ENCODE data around the gene ARHGEF7. TPM values are rescaled to one million over a fixed set of nuclear protein-coding genes. Genes with fewer than 3 reads are reported as not detected.

ARHGEF7 gene
- total RNA-seq, 3 donors from 2014 or later (not counting 1 experiment from before 2014, with no cell fraction given), result 99.9 to 135 (median 105) TPM

- DNase-seq, result peak; percentile 59 to 72
These were observed 38.8 kb downstream of the ARHGEF7 start for GRCh38 chr13:111153977-111154332.

GRCh38 chr13:111156421-111156820, 41.3 kb downstream of the ARHGEF7 start:
- no peak for DNase-seq
- Mint-ChIP-seq H3K27me3 (ENCODE audit: low read depth in 2 of 2) (peaks cover 0 to under 1% of the 10 kb centered on the region in 2 donors), H3K9me3 (no peaks in the 10 kb centered on the region), H3K4me3 (no peak overlapping the region), H3K27ac (peak overlapping the region in 1 of 2 donors; percentile 62), H3K4me1 (peaks cover 42 to 46% of the 10 kb centered on the region in 2 donors), H3K36me3 (no peaks in the 10 kb centered on the region)
- ATAC-seq, result no peak
- 100% methylated on average over 1 of the region's 1 CpG for WGBS (ENCODE audit: insufficient coverage)
- intact Hi-C loops (cut with micrococcal nuclease), result no loop called here
- H3K9me3 ChIP-seq (ENCODE audit: control insufficient read depth, insufficient read depth, low read length), result no peaks in the 10 kb centered on the region
- no peak for TF ChIP-seq CTCF (IDR thresholded peaks at IDR 0.05)
- no peaks in the 10 kb centered on the region for H3K27me3 ChIP-seq (ENCODE audit: control insufficient read depth, insufficient read depth, low read length)
- no peak overlapping the region for H3K4me3 ChIP-seq (ENCODE audit: low read length)
- H3K4me1 ChIP-seq (ENCODE audit: control insufficient read depth, insufficient read depth, low read length), result peaks cover 15% of the 10 kb centered on the region
- no peak overlapping the region for H3K27ac ChIP-seq (ENCODE audit: low read length)
- peaks cover 3% of the 10 kb centered on the region for H3K36me3 ChIP-seq (ENCODE audit: control insufficient read depth, insufficient read depth, low read length)

More at GRCh38 chr13:111153977-111154332, 38.8 kb downstream of the ARHGEF7 start:
- Histone ChIP-seq H3K4me3 (ENCODE audit: low read length) (peak overlapping the region; percentile 43), H3K27ac (ENCODE audit: low read length) (peak overlapping the region; percentile 71), H3K27me3 (ENCODE audit: control insufficient read depth, insufficient read depth, low read length) (no peaks in the 10 kb centered on the region), H3K9me3 (ENCODE audit: control insufficient read depth, insufficient read depth, low read length) (no peaks in the 10 kb centered on the region), H3K36me3 (ENCODE audit: control insufficient read depth, insufficient read depth, low read length) (no peaks in the 10 kb centered on the region), H3K4me1 (ENCODE audit: control insufficient read depth, insufficient read depth, low read length) (peaks cover 15% of the 10 kb centered on the region)
- peak overlapping the region; percentile 93 for H3K4me3 Mint-ChIP-seq
- TF ChIP-seq CTCF (IDR thresholded peaks at IDR 0.05), result no peak
- H3K27ac Mint-ChIP-seq, result peak overlapping the region; percentile 90 to 92
- H3K27me3 Mint-ChIP-seq (ENCODE audit: low read depth in 2 of 2), result peaks cover 0 to 3% of the 10 kb centered on the region in 2 donors
- ATAC-seq, result peak; percentile 54 to 65 (median 56)
- intact Hi-C loops (cut with micrococcal nuclease), result loop anchor here (1.0 to 2.0 kb wide), 3 partner anchors 23 to 239 kb away; partner anchors contain the start of gene ANKRD10
- WGBS (ENCODE audit: insufficient coverage), result under 1% methylated on average over 31 of the region's 31 CpGs
- H3K9me3 Mint-ChIP-seq, result no peaks in the 10 kb centered on the region
- H3K4me1 Mint-ChIP-seq, result peaks cover 25% of the 10 kb centered on the region in 2 donors
- no peaks in the 10 kb centered on the region for H3K36me3 Mint-ChIP-seq

- Mint-ChIP-seq H3K4me3 (no peak overlapping the region), H3K9me3 (no peaks in the 10 kb centered on the region), H3K4me1 (peaks cover 48 to 51% of the 10 kb centered on the region in 2 donors), H3K27ac (no peak overlapping the region), H3K36me3 (peaks cover 9% of the 10 kb centered on the region), H3K27me3 (ENCODE audit: low read depth in 2 of 2) (no peaks in the 10 kb centered on the region)
- H3K27me3 ChIP-seq (ENCODE audit: control insufficient read depth, insufficient read depth, low read length), result no peaks in the 10 kb centered on the region
- H3K27ac ChIP-seq (ENCODE audit: low read length), result no peak overlapping the region
- H3K4me3 ChIP-seq (ENCODE audit: low read length), result no peak overlapping the region
- H3K4me1 ChIP-seq (ENCODE audit: control insufficient read depth, insufficient read depth, low read length), result peaks cover 9% of the 10 kb centered on the region
- no peak for TF ChIP-seq CTCF (IDR thresholded peaks at IDR 0.05)
- intact Hi-C loops (cut with micrococcal nuclease), result no loop called here
- DNase-seq (no peak), ATAC-seq (no peak)
- no peaks in the 10 kb centered on the region for H3K9me3 ChIP-seq (ENCODE audit: control insufficient read depth, insufficient read depth, low read length)
- H3K36me3 ChIP-seq (ENCODE audit: control insufficient read depth, insufficient read depth, low read length), result peaks cover 3% of the 10 kb centered on the region
These were observed 43.2 kb downstream of the ARHGEF7 start for GRCh38 chr13:111158136-111158805.

Measured in natural killer cell (primary cell).